ENCODE results near the gene UBE2E2. TPM values are rescaled to one million over a fixed set of nuclear protein-coding genes. Genes with fewer than 3 reads are reported as not detected.

The UBE2E2 gene
- total RNA-seq, 1 experiment from 2014 or later: 27.5 TPM

DNA sequence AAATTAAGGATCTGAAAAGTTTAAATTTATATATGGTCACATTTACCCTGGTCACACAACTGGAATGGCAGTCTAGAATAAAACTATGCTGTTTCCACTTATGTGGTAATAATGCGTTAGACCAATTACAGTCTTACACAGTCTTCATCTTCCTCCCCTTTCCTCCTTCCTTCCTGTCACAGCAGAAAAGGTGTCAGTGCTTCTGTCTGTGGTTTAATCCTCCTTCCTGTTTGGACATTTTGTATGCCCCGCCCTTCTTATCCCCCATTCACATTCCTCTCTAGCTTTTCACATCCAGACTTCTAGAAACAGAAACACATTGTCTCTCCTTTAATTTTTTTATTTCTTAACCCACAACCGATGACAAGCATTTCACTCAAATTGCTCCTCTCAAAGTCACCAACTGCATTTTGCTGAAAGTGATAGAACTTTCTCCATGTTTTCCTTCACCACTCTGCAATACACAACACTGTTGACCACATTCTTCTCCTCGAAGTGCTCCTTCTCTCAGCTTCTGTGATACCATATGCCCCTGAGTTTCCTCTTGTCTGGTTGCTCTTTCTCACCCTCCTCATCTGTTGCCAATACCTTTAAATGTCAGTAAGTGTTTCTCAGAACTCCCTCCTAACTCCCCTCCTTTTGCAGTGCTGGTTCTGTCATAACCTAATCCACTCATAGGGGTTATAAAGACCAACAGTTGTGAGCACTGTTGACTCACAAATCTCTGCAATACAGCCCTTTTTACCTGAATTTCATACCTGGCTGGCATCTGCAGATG is 271.6 kb downstream of the UBE2E2 start:
- peak; percentile 52 for DNase-seq (ENCODE audit: low read depth)

DNA sequence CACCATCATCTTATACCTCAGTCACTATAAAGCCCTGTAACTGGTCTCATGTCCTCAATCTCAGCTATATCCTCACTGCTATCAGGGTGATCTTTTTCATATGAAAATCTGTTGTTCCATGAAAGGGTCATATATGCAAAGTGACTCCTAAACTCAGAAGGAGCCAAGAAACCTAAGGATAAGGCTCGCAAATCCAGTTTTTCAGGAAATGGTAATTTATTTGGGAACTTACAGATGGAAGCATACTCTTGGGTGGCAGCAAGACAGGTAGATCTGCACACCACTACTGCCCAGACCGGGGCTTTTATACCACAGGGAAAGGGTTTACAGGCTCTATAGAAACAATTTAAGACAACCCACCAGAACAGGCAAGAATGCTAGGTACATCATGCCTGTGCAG is 272.3 kb downstream of the UBE2E2 start:
- no peak for DNase-seq (ENCODE audit: low read depth)

- DNase-seq (ENCODE audit: low read depth): peak; percentile 32
These were observed 275.9 kb downstream of the UBE2E2 start for GRCh38 chr3:23479026-23479425.

DNA sequence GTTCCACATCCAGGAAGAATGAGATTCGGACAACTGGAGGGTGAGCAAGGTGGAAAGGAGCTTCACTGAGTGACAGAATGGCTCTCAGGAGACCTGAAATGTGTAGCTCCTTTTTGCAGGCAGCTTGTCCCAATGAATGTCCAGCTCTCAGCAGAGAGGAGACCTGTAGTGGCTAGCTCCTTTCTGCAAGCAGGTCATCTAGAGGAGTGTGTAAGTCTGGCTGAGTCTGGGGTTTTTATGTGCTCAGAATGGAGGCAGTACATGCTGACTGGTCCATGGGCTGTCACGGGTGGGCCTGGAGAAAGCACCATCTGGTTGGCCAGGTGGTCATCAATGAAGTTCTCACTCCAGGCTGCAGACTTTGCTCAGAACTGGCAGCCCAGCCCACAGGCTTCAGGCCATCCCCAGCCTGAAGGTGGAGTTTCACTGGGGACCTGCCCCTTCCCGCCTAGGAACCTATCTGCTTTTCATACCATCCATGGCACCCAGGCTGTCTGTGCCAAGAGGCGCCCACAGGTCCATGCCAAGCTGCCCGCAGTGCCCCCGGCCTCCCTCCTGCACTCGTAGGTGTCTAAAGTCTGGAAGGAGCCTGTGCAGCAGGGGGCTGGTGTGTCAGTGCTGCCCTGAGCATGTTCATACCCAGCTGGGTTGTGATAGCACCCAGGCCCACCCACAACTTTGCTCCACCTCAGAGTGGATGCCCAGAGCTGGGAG is 276.6 kb downstream of the UBE2E2 start:
- DNase-seq (ENCODE audit: low read depth): no peak

- no peak for DNase-seq (ENCODE audit: low read depth)
These were observed 277.2 kb downstream of the UBE2E2 start for GRCh38 chr3:23480329-23480714.

- no peak for DNase-seq (ENCODE audit: low read depth)
These were observed 278.0 kb downstream of the UBE2E2 start for GRCh38 chr3:23481011-23481615.

GRCh38 chr3:23481616-23482278 is 278.6 kb downstream of the UBE2E2 start:
- DNase-seq (ENCODE audit: low read depth): no peak

DNA sequence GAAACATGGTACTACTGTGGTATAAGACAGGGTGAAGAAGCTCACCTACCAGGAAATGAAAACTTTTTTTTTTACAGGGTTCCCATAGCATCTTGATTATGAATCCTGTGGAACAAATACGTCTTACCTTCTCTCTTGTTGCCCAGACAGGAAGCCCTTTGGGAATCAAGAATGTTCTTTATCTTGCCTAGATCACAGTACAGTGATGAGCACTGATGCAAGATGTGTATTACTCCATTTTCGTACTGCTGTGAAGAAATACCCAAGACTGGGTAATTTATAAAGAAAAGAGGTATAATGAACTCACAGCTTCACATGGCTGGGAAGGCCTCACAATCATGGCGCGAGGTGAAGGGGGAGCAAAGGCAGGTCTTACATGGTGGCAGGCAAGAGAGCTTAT is 281.3 kb downstream of the UBE2E2 start:
- no peak for DNase-seq (ENCODE audit: low read depth)

GRCh38 chr3:23485922-23486321 is 282.8 kb downstream of the UBE2E2 start:
- no peak for DNase-seq (ENCODE audit: low read depth)

- no peak for DNase-seq (ENCODE audit: low read depth)
These were observed 283.9 kb downstream of the UBE2E2 start for GRCh38 chr3:23487015-23487414.

GRCh38 chr3:23488618-23489017 is 285.5 kb downstream of the UBE2E2 start:
- no peak for DNase-seq (ENCODE audit: low read depth)

DNA sequence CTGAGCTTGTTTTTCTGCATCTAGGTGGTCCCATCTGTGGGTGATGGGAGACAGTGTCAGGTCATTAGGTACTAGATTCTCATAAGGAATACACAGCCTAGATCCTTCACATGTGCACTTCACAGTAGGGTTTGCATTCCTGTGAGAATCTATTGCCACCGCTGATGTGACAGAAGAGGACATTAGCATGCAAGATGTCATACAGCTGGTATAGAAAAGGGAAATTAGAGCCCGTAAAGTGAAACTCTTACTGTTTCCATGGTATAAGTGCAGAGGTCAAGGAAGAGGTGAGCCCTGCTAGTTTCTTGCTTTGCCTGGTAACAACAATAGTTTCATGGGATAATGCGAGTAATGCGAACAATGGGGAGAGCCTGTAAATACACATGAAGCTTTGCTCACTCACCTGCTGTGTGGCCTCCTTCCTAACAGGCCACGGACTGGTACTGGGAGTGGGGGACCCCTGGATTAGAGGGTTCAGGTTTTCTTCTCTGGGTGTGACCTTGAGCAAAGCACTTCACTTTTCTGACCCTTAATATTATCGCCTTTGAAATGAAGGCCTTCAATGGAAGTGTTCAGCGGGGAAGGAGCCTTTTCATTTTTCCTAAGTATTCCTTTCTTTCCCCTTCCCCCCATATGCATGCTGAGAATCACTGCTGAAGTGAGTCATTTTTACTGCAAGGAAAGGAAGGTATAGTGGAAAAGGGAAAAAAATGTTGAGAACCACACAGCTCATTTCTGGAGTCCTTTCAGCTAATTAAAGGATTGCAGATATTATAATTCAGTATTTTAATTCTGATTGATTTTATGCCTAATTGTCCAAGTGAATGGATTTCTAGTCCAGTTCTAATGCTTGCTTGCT is 286.4 kb downstream of the UBE2E2 start:
- DNase-seq (ENCODE audit: low read depth): peak; percentile 57

GRCh38 chr3:23490459-23490858 is 287.3 kb downstream of the UBE2E2 start:
- DNase-seq (ENCODE audit: low read depth): peak; percentile 74

DNA sequence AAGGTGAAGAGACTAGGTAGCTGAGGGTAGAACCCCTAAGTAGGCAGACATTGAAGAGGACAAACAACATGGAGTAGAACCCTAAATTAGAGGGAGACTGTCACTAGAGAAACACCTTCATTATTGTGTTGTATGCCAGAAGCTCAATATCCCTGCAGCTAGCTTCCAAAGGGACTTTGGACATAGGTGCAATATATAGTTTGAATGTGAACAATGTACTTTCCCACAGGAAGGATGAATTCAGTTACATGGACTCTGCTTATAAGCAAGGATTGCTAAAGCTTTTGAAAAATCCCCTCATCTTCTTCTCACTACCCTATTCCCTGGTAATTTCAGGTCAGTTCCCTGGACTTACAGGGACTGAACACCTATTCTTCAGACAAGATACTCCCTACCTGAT is 288.9 kb downstream of the UBE2E2 start:
- DNase-seq (ENCODE audit: low read depth): no peak

DNA sequence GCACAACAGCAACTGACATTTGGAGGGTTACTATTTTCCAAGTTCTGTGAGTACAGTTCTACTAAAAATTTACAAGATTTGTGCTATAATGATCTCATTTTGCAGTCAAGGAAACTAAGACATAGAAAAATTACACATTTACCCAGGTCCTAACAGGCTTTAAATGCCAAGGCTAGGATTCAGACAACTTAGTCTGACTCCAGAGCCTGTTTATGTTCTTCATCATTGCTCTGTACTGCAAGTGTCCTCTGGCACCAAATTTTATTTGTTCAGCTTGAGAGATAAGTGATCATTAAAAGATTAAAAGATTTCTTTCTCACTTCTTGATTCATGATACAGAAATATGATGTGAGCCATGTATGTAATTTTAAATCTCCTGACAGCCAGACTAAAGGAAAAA is 290.8 kb downstream of the UBE2E2 start:
- no peak for DNase-seq (ENCODE audit: low read depth)

DNA sequence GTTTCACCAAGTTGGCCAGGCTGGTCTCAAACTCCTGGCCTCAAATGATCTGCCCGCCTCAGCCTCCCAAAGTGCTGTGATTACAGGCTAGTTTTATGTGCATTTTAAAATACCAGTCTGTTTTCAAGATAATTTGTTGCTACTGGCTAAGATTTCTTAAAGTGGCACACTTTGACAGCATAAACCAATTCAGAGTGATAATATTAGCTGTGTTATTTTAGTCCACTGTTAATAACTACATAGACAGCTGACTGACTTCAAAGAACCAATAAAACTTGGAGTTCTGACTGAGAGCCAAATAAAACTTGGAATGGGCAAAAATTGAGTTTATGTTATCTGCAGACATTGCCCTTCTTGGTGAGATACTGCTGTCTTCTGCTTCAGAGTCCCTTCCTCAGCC is 291.8 kb downstream of the UBE2E2 start:
- DNase-seq (ENCODE audit: low read depth): no peak

DNA sequence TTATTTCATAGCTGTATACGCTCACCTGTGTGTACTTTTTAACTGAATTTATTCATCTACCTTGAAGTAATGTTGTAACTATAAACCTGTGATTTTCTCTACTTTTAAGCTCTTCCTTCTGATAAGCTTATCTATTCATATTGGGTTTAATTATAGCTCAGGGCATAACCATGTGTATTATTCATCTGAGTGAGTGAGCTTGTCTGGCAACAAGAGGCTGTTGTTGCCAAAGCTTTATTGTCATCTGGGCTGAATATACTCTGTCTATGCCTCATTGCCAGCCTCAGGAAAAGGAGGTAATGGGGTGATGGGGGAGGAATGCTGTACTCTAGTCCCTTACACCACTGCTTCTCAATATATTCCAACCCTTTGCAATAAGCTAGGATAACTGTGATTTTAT is 292.4 kb downstream of the UBE2E2 start:
- DNase-seq (ENCODE audit: low read depth): peak; percentile 46

- no peak for DNase-seq (ENCODE audit: low read depth)
These were observed 293.0 kb downstream of the UBE2E2 start for GRCh38 chr3:23496165-23496564.

DNA sequence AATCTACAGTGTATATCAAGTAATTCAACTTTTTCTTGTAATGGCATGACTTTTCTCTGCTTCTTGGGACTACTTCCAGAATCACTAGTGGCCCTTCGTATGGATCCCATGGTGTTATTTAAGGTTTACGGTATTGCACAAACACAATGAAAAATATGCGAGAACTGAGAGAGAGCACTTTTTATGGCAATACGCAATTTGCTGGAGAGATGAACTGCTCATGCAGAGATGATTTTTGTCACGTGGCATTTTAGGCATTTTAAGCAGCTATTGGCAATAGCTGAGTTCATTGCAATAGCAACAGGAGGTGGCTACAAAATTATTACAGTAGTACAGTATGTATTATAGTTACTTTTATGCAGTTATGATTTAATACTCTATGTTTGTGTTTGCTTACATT is 294.0 kb downstream of the UBE2E2 start:
- no peak for DNase-seq (ENCODE audit: low read depth)

DNA sequence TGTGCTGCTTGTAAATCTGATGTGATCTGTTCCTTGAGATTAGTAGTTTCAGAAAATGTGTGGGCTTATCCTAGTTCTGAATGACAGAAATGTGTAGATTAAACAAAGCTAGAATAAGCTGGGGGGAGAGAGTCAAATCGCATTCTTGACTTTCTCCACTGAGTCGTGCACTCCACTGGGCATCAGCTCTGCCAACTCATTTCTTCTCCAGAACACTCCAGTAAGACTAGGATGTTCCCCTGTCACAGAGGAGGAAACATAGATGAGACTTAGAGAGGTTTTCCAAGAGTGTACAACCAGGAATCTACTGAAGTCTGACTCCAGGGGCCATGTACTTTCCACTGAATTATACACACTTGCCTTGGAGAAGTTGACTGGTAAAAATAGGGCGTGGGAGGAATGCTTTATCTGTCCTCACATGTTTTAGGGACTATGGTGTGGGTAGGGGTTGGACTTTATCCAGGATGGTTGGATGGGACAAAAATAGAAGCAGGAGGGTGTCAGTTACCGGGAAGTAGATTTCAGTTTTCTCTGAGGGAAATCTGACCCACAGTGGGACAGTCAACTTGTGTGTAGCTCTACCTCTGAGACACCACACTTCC is 298.2 kb downstream of the UBE2E2 start:
- DNase-seq (ENCODE audit: low read depth): peak; percentile 19

DNA sequence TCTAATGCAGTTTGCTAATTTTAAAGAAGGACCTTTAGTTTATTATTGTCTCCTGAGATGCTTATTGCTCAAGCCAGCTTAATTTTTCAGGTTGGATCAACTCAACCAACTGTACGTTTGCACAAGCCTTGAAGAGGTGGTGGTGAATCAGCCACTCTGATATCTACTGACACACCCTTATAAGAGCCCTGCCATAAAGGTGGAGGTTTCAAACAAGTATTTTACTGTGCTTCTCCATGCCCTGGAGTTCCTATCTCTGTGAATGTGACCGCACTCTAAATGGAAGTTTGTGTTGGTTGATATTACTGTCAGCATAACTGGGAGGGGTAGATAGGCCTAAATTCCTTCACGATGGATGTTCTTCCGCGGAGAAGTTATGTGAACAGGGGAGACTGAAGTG is 305.3 kb downstream of the UBE2E2 start:
- no peak for DNase-seq (ENCODE audit: low read depth)

Data from HT1080 (cell line).